Stimulated activated CD8-positive, alpha-beta memory T cell treated with anti-CD3 and anti-CD28 coated beads, Interleukin-15, amount 100 ng/mL, for 1 hour (primary cell): ENCODE data around the gene ABCC11.
"Not testable (repeated sequence)": the region's sequence is repeated elsewhere in the genome, so short reads cannot be mapped to it uniquely, and the experiment has no call there.

Source experiments
- DNase-seq: peaks from one replicate; pipeline ENCODE4 v3.0.0-alpha.2; 2020; ENCODE audit warnings: low read depth

ABCC11 gene

GRCh38 chr16:48201515-48202201, 45.7 kb downstream of the ABCC11 start:
- no peak for DNase-seq

- DNase-seq, result no peak
These were observed 50.0 kb downstream of the ABCC11 start for GRCh38 chr16:48197294-48197693.

GRCh38 chr16:48194828-48195556, 52.3 kb downstream of the ABCC11 start:
- no peak for DNase-seq

GRCh38 chr16:48193846-48194245, 53.5 kb downstream of the ABCC11 start:
- no peak for DNase-seq

- DNase-seq, result no peak
These were observed 58.8 kb downstream of the ABCC11 start for GRCh38 chr16:48188449-48189102.

- no peak for DNase-seq
These were observed 59.6 kb downstream of the ABCC11 start for GRCh38 chr16:48187779-48188178.

GRCh38 chr16:48184681-48185080, 62.7 kb downstream of the ABCC11 start:
- DNase-seq, result no peak

GRCh38 chr16:48182979-48183537, 64.3 kb downstream of the ABCC11 start:
- DNase-seq, result no peak

- not testable (repeated sequence) for DNase-seq
These were observed 65.4 kb downstream of the ABCC11 start for GRCh38 chr16:48181746-48182520.

GRCh38 chr16:48180868-48181480, 66.4 kb downstream of the ABCC11 start:
- no peak for DNase-seq

- DNase-seq, result no peak
These were observed 70.5 kb downstream of the ABCC11 start for GRCh38 chr16:48176635-48177408.

- no peak for DNase-seq
These were observed 73.5 kb downstream of the ABCC11 start for GRCh38 chr16:48173889-48174288.

GRCh38 chr16:48172682-48173081, 74.7 kb downstream of the ABCC11 start:
- DNase-seq, result no peak

GRCh38 chr16:48169896-48170295, 77.4 kb downstream of the ABCC11 start:
- no peak for DNase-seq

- no peak for DNase-seq
These were observed 79.3 kb downstream of the ABCC11 start for GRCh38 chr16:48168075-48168474.

- not testable (repeated sequence) for DNase-seq
These were observed 80.7 kb downstream of the ABCC11 start for GRCh38 chr16:48166617-48167016.

- no peak for DNase-seq
These were observed 81.3 kb downstream of the ABCC11 start for GRCh38 chr16:48165961-48166578.

- DNase-seq, result peak; percentile 39
These were observed 82.2 kb downstream of the ABCC11 start for GRCh38 chr16:48164907-48165715.

GRCh38 chr16:48162839-48163410, 84.4 kb downstream of the ABCC11 start:
- no peak for DNase-seq
